Measurements from ENCODE around the gene HLA-DOB. TPM values are rescaled to one million over a fixed set of nuclear protein-coding genes. Genes with fewer than 3 reads are reported as not detected.

Gene HLA-DOB
- total RNA-seq, 6 donors from 2014 or later = 1.3 to 15.2 (median 3.7) TPM

DNA sequence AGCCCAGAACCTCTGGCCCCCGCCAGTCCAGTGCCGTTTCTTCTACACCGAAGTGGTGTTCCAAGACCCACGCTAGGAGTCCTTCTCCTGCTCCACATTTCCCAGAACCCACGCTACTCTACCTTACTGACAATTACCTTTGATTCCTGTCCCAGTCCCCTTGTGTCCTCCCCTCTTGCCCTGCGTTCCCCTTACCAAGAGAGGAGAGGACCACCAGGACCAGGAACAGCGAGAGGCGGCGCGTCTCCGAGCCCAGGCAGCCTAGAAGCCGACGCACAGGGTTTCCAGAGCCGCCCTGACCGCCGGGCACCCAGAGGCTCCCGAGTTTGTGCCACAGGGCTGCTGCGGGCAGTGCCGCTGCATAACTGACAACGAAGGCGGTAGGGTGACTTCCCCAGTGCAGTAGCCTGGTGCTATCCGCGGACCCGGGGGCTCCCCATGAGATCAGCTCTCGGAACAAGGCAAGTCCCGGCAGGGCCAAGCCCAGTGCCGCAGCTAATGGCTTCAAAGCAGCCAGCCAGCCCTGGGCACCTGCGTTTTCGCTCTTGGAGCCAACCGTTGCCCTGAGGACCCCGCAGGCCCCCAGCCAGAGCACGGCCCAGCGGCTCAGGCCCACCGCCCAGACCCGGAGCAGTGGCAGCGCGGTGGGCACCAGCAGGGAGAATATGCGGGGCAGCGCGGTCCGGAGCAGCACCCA lies 36.2 kb upstream of the HLA-DOB start:
- peak overlapping the region; percentile 62 to 90 (median 74) for H3K4me3 ChIP-seq
- H3K9me3 ChIP-seq = no peaks in the 10 kb centered on the region
- DNase-seq = peak; percentile 65 to 88
- H3K27me3 ChIP-seq = no peaks in the 10 kb centered on the region
- WGBS, 2 donors = 1 to 2% methylated on average over 11 to 39 of the region's 41 CpGs
- TF ChIP-seq POLR2A (IDR thresholded peaks at IDR 0.05) (peak in 1 of 4 donors; percentile 40), EP300 (IDR thresholded peaks at IDR 0.05) (no peak), POLR2AphosphoS5 (IDR thresholded peaks at IDR 0.05) (peak in 1 of 2 donors; percentile 30)
- TF ChIP-seq, protein P1, sequence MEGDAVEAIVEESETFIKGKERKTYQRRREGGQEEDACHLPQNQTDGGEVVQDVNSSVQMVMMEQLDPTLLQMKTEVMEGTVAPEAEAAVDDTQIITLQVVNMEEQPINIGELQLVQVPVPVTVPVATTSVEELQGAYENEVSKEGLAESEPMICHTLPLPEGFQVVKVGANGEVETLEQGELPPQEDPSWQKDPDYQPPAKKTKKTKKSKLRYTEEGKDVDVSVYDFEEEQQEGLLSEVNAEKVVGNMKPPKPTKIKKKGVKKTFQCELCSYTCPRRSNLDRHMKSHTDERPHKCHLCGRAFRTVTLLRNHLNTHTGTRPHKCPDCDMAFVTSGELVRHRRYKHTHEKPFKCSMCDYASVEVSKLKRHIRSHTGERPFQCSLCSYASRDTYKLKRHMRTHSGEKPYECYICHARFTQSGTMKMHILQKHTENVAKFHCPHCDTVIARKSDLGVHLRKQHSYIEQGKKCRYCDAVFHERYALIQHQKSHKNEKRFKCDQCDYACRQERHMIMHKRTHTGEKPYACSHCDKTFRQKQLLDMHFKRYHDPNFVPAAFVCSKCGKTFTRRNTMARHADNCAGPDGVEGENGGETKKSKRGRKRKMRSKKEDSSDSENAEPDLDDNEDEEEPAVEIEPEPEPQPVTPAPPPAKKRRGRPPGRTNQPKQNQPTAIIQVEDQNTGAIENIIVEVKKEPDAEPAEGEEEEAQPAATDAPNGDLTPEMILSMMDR (IDR thresholded peaks at IDR 0.05) = peak in 1 of 6 experiments; percentile 38
- peaks cover 19 to 59% (median 30%) of the 10 kb centered on the region in 4 donors for H3K36me3 ChIP-seq
- H3K27ac ChIP-seq = peak overlapping the region; percentile 98
- peak; percentile 48 to 49 for ATAC-seq (ENCODE audit: low FRiP score in 2 of 2)
- peaks cover 25 to 58% (median 48%) of the 10 kb centered on the region in 4 donors for H3K4me1 ChIP-seq

DNA sequence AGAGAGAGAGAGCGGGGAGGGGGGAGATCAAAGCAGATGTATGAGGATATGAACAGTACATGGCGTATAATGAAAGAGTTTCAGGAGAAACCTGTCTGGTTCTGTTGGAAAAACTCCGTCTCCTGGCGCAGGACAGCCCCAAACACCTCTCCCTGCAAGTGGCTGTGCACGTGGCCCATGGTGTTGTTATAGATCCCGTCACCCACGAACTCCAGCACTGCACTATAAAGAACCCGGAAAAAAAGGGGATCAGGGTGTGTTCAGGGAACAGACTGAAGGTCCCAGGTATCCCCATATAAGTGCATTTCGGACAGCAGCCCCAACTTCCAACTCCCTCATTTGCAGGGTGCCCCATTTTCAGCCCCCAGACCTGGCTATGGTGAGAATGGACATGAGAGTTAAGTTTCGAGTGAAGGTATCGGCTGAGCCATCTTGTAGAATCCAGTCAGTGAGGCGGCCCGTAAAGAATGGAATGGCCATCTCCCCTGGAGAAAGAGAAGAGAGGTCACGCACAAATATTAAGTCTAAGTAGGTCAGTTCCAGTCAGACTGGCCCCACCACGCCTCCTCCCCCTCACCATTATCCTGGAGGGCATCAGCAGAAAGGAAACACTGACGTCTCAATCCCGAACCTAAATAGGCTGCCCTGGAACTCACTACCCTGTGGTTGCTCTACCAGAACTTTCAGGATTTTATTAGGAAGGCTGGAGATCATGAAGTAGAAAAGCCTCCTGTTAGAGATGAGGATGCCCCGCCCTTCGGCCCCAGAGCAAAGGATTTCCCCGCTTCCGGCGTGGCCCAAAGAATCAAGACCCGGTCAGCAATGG lies 35.4 kb upstream of the HLA-DOB start:
- peak in 1 of 2 donors; percentile 19 for ATAC-seq (ENCODE audit: low FRiP score in 2 of 2)
- H3K4me3 ChIP-seq = peak overlapping the region; percentile 62 to 90 (median 74)
- WGBS, 2 donors = 38 to 46% methylated on average over 20 to 23 of the region's 23 CpGs
- no peaks in the 10 kb centered on the region for H3K9me3 ChIP-seq
- H3K27me3 ChIP-seq = no peaks in the 10 kb centered on the region
- TF ChIP-seq POLR2AphosphoS5 (IDR thresholded peaks at IDR 0.05) = peak in 1 of 2 donors; percentile 21
- TF ChIP-seq EP300 (IDR thresholded peaks at IDR 0.05) = no peak
- peak in 1 of 2 donors; percentile 62 for DNase-seq
- H3K27ac ChIP-seq = peak overlapping the region; percentile 98
- H3K4me1 ChIP-seq = peaks cover 31 to 65% (median 49%) of the 10 kb centered on the region in 4 donors
- H3K36me3 ChIP-seq = peaks cover 25 to 59% (median 36%) of the 10 kb centered on the region in 4 donors

DNA sequence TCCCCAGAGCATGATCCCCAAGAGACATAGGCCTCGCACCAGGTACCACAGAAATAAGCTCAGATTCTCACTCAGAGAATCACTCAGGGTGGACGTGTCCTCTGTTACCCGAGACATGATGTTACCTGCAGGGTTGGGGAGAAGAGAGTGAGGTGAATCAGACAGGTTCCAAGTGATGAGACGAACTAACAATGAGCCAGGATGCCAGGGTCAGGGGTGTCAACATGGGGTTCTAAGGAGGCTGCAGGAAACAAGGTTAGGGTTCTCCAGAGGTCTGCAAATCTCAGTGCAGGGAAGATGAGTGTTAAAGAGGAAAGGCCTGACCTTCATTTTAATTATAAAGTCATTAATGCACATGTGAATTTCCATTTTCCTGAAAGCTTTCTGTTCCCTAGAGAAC lies 34.2 kb upstream of the HLA-DOB start:
- no peak for ATAC-seq (ENCODE audit: low FRiP score in 2 of 2)
- Histone ChIP-seq H3K27ac (peak overlapping the region in 2 of 4 donors; percentile 12 to 98), H3K4me1 (peaks cover 42 to 74% (median 58%) of the 10 kb centered on the region in 4 donors), H3K9me3 (no peaks in the 10 kb centered on the region), H3K27me3 (no peaks in the 10 kb centered on the region), H3K4me3 (peak overlapping the region in 1 of 4 donors; percentile 90), H3K36me3 (peaks cover 35 to 60% (median 46%) of the 10 kb centered on the region in 4 donors)
- WGBS, 2 donors = 87 to 90% methylated on average over 4 of the region's 4 CpGs
- TF ChIP-seq, protein P1 (IDR thresholded peaks at IDR 0.05) = no peak
- TF ChIP-seq EP300 (IDR thresholded peaks at IDR 0.05) (no peak), POLR2AphosphoS5 (IDR thresholded peaks at IDR 0.05) (no peak), POLR2A (IDR thresholded peaks at IDR 0.05) (no peak)
- DNase-seq = no peak

DNA sequence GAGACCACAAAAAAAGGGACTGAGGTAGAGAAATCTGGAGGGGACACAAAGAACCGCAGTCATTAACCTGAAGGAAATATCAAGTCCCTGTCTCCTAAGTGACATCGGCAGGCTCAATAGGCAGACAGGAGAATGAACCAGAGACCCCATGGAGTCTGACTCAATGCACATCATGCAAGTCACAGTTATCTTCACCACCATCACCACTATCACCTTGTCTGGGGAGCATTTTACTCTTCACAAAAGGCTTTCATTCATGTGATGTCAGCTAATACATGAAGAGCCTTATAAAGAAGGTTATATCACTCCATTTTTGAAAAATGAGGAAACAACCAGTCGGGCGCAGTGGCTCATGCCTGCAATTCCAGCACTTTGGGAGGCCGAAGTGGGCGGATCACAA lies 32.3 kb upstream of the HLA-DOB start:
- WGBS, 2 donors = 75 to 93% methylated on average over 6 of the region's 6 CpGs
- no peak overlapping the region for H3K4me3 ChIP-seq

More for the DNA sequence above, 32.3 kb upstream of the HLA-DOB start:
- DNase-seq (no peak), ATAC-seq (ENCODE audit: low FRiP score in 2 of 2) (no peak)
- Histone ChIP-seq H3K9me3 (no peaks in the 10 kb centered on the region), H3K27me3 (no peaks in the 10 kb centered on the region), H3K4me1 (peaks cover 47 to 74% (median 57%) of the 10 kb centered on the region in 4 donors), H3K36me3 (peaks cover 38 to 70% (median 48%) of the 10 kb centered on the region in 4 donors), H3K27ac (peak overlapping the region in 2 of 4 donors; percentile 2 to 45)
- TF ChIP-seq POLR2AphosphoS5 (IDR thresholded peaks at IDR 0.05) (no peak), EP300 (IDR thresholded peaks at IDR 0.05) (no peak), POLR2A (IDR thresholded peaks at IDR 0.05) (no peak)
- TF ChIP-seq, protein P1 (IDR thresholded peaks at IDR 0.05) = no peak

Data from upper lobe of left lung (tissue), 6 donors.